ENCODE measurements around the gene SLC26A9. TPM values are rescaled to one million over a fixed set of nuclear protein-coding genes. Genes with fewer than 3 reads are reported as not detected.
A peak's percentile ranks its signal among the peaks of the same experiment; 100 is the strongest.

The SLC26A9 gene
- total and polyA plus RNA-seq, 2 donors (not counting 1 experiment from before 2014, with no cell fraction given): not detected

- Histone ChIP-seq H2AFZ (ENCODE audit: low read length) (no peak overlapping the region), H3K9ac (ENCODE audit: insufficient read depth, low read length) (no peak overlapping the region), H3K4me3 (replicated peaks in 1 of 4; ENCODE audit: control extremely low read depth in 1 of 4, insufficient read depth in 1 of 4, low read depth in 3 of 4, low read length in 4 of 4) (no peak overlapping the region), H3K27me3 (ENCODE audit: control insufficient read depth, insufficient read depth, low read length) (peaks cover 3% of the 10 kb centered on the region), H3K79me2 (ENCODE audit: control insufficient read depth, insufficient read depth, low read length) (no peaks in the 10 kb centered on the region), H3K4me1 (ENCODE audit: control insufficient read depth, extremely low read depth, insufficient read depth, low read length) (no peaks in the 10 kb centered on the region), H4K20me1 (ENCODE audit: control insufficient read depth, extremely low read depth, insufficient read depth, low read length) (no peaks in the 10 kb centered on the region), H3K4me2 (ENCODE audit: extremely low read depth, insufficient read depth, low read length) (no peak overlapping the region), H3K27ac (ENCODE audit: insufficient read depth, low read length) (no peak overlapping the region), H3K9me3 (ENCODE audit: control insufficient read depth, insufficient read depth, low read depth, low read length) (no peaks in the 10 kb centered on the region), H3K36me3 (ENCODE audit: control insufficient read depth, insufficient read depth, low read length) (no peaks in the 10 kb centered on the region)
- peak; percentile 58 to 89 for DNase-seq (ENCODE audit: low read depth in 2 of 2)
- TF ChIP-seq CTCF (conservative IDR thresholded peaks at IDR 0.05 in 1 of 2, IDR thresholded peaks at IDR 0.05 in 1 of 2; ENCODE audit: low read depth in 1 of 2, low read length in 2 of 2) (no peak), EZH2 (IDR thresholded peaks at IDR 0.05; ENCODE audit: low read length, missing control alignments) (no peak)
Measured at GRCh38 chr1:205963352-205964155, 20.3 kb upstream of the SLC26A9 start.

- Histone ChIP-seq H3K27me3 (ENCODE audit: control insufficient read depth, insufficient read depth, low read length) (peaks cover 3% of the 10 kb centered on the region), H3K9ac (ENCODE audit: insufficient read depth, low read length) (no peak overlapping the region), H3K36me3 (ENCODE audit: control insufficient read depth, insufficient read depth, low read length) (no peaks in the 10 kb centered on the region), H3K9me3 (ENCODE audit: control insufficient read depth, insufficient read depth, low read depth, low read length) (no peaks in the 10 kb centered on the region), H3K27ac (ENCODE audit: insufficient read depth, low read length) (no peak overlapping the region), H3K4me3 (replicated peaks in 1 of 4; ENCODE audit: control extremely low read depth in 1 of 4, insufficient read depth in 1 of 4, low read depth in 3 of 4, low read length in 4 of 4) (no peak overlapping the region), H3K4me1 (ENCODE audit: control insufficient read depth, extremely low read depth, insufficient read depth, low read length) (no peaks in the 10 kb centered on the region), H3K4me2 (ENCODE audit: extremely low read depth, insufficient read depth, low read length) (no peak overlapping the region), H2AFZ (ENCODE audit: low read length) (no peak overlapping the region), H4K20me1 (ENCODE audit: control insufficient read depth, extremely low read depth, insufficient read depth, low read length) (no peaks in the 10 kb centered on the region), H3K79me2 (ENCODE audit: control insufficient read depth, insufficient read depth, low read length) (no peaks in the 10 kb centered on the region)
- DNase-seq (ENCODE audit: low read depth in 2 of 2): no peak
- no peak for TF ChIP-seq CTCF (conservative IDR thresholded peaks at IDR 0.05 in 1 of 2, IDR thresholded peaks at IDR 0.05 in 1 of 2; ENCODE audit: low read depth in 1 of 2, low read length in 2 of 2)
- TF ChIP-seq EZH2 (IDR thresholded peaks at IDR 0.05; ENCODE audit: low read length, missing control alignments): no peak
Measured at GRCh38 chr1:205962821-205963221, 19.6 kb upstream of the SLC26A9 start.

- Histone ChIP-seq H3K27me3 (ENCODE audit: control insufficient read depth, insufficient read depth, low read length) (peaks cover 3% of the 10 kb centered on the region), H3K4me3 (replicated peaks in 1 of 4; ENCODE audit: control extremely low read depth in 1 of 4, insufficient read depth in 1 of 4, low read depth in 3 of 4, low read length in 4 of 4) (no peak overlapping the region), H3K9me3 (ENCODE audit: control insufficient read depth, insufficient read depth, low read depth, low read length) (no peaks in the 10 kb centered on the region), H3K36me3 (ENCODE audit: control insufficient read depth, insufficient read depth, low read length) (no peaks in the 10 kb centered on the region), H3K27ac (ENCODE audit: insufficient read depth, low read length) (no peak overlapping the region), H2AFZ (ENCODE audit: low read length) (no peak overlapping the region), H3K4me1 (ENCODE audit: control insufficient read depth, extremely low read depth, insufficient read depth, low read length) (no peaks in the 10 kb centered on the region), H3K4me2 (ENCODE audit: extremely low read depth, insufficient read depth, low read length) (no peak overlapping the region), H3K79me2 (ENCODE audit: control insufficient read depth, insufficient read depth, low read length) (no peaks in the 10 kb centered on the region), H4K20me1 (ENCODE audit: control insufficient read depth, extremely low read depth, insufficient read depth, low read length) (no peaks in the 10 kb centered on the region), H3K9ac (ENCODE audit: insufficient read depth, low read length) (no peak overlapping the region)
- no peak for TF ChIP-seq CTCF (conservative IDR thresholded peaks at IDR 0.05 in 1 of 2, IDR thresholded peaks at IDR 0.05 in 1 of 2; ENCODE audit: low read depth in 1 of 2, low read length in 2 of 2)
- no peak for TF ChIP-seq EZH2 (IDR thresholded peaks at IDR 0.05; ENCODE audit: low read length, missing control alignments)
- DNase-seq (ENCODE audit: low read depth in 2 of 2): peak; percentile 12 to 51
Measured at GRCh38 chr1:205961991-205962820, 18.9 kb upstream of the SLC26A9 start.
